ENCODE data around the gene EEF1A2.
A peak's percentile ranks its signal among the peaks of the same experiment; 100 is the strongest.

The EEF1A2 gene

DNA sequence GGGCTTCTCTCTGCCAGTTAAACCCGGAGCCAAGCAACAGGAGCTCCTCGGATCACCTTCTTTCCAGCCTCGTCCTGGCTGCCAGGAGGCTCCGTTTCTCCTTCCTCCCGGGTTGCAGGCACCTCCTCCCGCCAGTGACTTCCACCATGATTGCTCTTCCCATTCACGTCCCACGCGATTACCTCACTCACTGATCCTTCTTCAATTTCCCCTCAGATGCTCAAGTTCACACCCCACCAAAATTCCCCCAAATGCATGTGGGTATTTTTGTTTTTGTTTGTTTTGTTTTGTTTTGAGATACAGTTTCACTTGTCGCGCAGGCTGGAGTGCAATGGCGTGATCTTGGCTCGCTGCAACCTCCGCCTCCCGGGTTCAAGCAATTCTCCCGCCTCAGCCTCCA, 51.6 kb downstream of the EEF1A2 start:
- DNase-seq = no peak

DNA sequence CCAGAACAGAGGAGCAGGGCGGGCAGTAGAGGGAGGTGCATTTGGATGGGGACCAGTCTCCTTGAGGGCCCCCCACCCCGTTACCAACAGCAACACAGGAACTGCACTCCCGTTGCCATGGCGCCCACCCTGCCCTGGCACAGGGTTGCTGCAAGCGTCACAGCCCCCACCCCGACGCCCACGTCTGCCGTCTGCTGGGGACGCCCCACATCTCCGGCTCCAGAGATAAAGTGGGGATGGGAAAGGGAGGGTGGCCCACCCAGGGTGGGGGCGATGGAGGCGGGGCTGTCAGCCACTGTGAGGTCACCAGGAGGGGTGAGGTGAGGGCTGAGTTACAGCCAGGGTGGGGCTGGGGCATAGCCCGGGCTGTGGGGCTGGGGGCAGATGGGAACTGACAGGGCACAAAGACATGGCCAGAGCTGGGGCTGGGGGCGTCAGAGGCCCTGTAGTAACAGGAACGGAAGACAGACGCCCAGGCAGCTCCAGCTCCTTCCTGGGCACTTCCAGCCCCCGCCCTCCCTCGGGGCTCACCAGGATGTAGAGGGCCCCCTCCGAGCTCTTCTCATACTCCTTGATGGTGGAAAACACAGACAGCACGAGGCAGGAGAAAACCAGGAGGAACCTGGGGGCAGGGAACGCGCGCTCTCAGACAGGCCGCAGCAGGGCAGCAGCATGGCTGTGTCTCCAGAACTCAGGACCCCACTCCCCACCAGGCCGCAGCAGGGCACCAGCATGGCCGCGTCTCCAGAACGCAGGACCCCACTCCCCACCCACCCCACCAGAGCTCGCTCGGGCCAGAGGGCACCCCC, 52.5 kb downstream of the EEF1A2 start:
- no peak for DNase-seq

DNA sequence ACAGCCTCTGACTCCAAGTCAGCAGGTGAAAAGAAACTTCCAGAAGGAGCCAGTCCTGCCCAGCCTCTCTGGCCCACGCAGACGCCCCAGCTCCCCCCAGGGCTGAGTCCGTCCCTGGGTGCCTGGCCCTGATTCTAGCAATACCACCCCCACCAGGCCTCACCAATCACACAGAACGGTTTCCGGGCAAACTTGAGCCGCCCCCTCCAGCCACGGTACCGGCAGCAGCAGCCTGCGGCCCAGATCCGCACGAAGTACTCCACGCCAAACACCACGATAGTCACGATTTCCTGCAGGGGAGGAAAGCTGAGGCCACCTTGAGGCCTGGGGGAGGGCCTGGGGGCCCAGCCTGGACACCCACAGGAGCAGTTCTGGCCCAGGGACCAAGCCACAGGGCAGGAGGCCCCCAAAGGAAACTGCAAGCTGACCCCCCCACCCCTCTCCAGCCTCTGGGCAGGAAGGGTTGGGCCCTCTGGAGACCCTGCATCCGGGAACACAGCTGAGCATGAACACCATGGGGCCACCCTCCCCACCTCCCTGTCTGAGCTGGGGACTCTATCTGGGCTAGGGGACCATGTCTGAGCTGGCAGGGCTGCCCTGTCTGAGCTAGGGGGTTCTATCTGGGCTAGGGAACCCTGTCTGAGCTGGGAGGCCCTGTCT, 53.7 kb downstream of the EEF1A2 start:
- no peak for DNase-seq

DNA sequence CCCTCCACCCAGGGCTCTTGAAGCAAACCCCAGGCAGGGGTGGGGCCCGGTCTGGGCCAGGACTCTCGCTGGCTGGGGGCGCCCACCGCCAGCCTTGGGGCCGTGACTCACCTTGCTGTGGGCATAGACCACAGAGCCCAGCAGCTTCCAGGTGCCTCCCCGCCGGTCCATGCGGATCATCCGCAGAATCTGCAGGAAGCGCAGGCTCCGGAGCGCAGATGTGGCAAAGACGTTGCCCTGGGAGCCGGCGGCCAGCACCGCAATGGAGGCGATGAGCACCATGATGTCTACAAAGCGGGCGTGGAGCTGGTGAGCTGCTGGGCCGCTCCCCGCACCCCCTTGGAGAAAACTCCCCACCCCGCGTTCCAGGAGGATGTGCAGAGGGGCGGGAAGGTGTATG, 54.3 kb downstream of the EEF1A2 start:
- no peak for DNase-seq

- DNase-seq = no peak
Observed at GRCh38 chr20:63443606-63444395, 55.1 kb downstream of the EEF1A2 start.

DNA sequence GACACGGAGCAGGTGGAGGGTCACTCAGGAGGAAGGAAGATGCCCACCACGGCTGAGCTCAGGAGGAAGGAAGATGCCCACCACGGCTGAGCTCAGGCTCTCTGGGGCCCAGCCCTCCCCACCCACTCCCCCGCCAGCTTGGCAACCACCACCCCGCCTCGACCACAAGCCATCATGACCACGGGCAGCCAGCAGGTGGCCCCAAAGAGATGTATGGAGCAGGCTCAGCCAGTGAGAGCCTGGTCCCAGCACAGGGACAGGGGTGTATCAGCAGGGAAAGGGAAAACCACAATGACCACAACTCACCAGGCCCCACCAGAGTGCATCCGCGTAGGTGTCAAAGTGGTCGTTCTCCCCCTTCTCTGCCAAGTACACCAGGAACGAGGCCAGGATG, 56.8 kb downstream of the EEF1A2 start:
- DNase-seq = peak; percentile 43 to 79

DNA sequence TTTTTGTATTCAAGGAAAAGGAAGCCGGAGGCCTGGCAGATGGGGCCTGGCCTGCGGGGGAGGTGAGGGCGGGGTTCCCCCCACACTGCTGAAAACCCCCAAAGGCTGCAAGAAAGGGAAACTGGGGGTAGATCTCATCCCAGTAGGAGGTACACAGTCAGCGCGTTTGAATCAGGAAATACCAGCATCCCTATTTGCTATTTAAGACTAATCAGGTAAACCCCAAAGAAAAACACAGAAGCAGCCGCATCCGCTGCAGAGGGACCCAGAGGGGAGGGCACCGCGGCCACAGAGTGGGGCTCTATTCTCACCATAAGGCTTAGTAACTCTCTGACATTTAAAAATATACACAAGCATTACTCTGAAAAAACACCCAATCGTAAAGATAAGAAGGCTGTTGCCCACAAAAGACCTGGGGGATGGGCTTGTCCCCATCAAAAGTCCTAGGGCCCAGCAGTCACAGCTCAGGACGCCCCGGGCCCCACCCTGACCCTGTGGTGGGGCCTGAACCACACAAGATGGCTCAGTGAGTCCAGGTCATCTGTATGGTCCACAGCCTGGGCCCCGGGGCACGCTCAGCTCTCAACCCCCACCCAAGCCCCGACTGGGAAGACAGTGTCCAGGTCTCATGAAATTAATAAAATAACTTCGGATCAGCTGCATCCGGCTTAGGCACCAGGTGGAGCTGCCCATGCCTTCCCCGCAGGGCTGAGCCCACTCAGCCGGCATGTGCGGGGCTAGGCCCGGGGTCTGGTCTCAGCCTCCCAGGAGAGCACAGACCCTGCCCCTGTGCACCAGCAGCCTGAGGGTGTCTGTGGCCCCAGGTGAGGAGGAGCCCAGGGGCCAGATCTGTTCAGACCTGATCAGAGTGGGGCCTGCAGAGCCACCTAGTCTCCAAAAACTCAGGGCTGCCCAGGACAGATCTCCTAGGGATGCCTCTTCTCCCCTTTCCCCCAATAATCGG, 57.5 kb downstream of the EEF1A2 start:
- no peak for DNase-seq

- DNase-seq = no peak
Observed at GRCh38 chr20:63440366-63440955, 58.4 kb downstream of the EEF1A2 start.

- no peak for DNase-seq
Observed at GRCh38 chr20:63439866-63440265, 59.0 kb downstream of the EEF1A2 start.

GRCh38 chr20:63438121-63438520, 60.8 kb downstream of the EEF1A2 start:
- DNase-seq = no peak
